Skeletal muscle cell (primary cell): ENCODE measurements around the gene ARL14.

Experiments used
- DNase-seq: peaks from one replicate; pipeline ENCODE4 v3.0.0-alpha.2; 2010; ENCODE audit warnings: low read depth
- H3K4me3 ChIP-seq: 2 replicates; pipeline ENCODE4 v1.5.1; 2011; ENCODE audit warnings: low read depth, mild to moderate bottlenecking, control low read depth, low read length, moderate library complexity

The ARL14 gene

DNA sequence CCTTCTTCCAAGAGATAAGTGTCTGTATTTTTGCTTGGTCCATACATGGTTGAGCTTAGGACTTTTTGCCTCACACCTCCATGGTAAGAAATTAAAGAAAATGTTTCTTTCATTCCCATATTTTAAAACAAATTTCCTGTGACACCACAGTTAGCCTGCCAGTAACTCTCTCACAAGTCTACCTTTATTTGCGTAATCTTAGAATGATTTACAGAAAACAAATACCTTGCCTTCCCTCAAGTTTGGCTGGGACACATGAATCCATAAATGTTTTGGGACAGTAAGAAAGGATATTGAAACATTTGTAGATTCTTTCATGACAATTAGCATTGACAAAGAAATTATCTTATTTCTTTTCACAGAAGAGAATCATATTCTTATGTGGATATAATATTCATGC is 3.8 kb upstream of the ARL14 start:
- DNase-seq, result no peak
- H3K4me3 ChIP-seq, result no peak overlapping the region

GRCh38 chr3:160675566-160676124 is 1.3 kb upstream of the ARL14 start:
- H3K4me3 ChIP-seq, result no peak overlapping the region
- no peak for DNase-seq

GRCh38 chr3:160677459-160677881 is 510 bp downstream of the ARL14 start:
- no peak for DNase-seq
- H3K4me3 ChIP-seq, result no peak overlapping the region

DNA sequence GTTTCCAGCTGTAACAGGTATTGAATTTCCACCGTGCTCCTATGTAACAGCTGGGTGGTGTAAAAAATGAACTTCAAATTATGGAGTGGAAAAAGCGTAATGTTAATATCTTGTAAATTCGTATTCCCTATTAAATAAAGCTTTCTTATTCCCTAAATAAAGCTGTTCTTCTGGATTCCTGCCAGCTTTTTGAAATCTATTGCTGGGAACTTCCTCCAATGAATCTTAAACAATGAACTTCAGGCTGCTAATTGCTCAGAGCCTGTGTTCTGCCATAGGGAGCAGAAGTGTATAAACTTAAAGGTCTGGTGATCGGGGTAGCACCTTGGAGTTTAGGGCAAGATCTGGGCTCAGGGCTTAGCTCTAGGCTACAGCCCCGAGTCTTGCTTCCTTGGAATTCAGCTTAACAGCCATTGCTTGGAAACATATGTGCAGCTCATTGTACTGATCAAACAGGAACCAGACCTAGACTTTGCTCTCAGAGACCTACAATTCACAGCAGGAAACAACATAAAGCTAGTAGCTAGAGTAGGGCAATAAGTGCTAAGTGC is 1.4 kb downstream of the ARL14 start:
- DNase-seq, result no peak

DNA sequence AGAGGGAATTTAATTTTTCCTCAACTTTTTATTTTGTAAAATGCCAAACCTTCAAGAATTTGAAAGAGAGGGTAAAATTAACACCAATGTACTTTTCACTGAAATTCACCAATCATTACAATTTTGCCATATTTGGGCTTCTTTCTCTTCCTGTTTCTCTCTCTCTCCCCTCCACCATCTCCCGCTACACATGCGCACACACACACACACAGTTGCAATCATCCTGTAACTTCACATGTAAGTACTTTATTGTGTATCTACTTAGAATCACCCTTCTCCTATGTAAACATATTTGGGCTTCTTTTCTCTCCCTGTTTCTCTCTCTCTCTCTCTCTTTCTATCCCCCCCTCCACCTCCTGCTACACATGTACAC is 7.4 kb downstream of the ARL14 start:
- no peak for DNase-seq
- no peak overlapping the region for H3K4me3 ChIP-seq

More for the DNA sequence above, 1.4 kb downstream of the ARL14 start:
- H3K4me3 ChIP-seq, result no peak overlapping the region

DNA sequence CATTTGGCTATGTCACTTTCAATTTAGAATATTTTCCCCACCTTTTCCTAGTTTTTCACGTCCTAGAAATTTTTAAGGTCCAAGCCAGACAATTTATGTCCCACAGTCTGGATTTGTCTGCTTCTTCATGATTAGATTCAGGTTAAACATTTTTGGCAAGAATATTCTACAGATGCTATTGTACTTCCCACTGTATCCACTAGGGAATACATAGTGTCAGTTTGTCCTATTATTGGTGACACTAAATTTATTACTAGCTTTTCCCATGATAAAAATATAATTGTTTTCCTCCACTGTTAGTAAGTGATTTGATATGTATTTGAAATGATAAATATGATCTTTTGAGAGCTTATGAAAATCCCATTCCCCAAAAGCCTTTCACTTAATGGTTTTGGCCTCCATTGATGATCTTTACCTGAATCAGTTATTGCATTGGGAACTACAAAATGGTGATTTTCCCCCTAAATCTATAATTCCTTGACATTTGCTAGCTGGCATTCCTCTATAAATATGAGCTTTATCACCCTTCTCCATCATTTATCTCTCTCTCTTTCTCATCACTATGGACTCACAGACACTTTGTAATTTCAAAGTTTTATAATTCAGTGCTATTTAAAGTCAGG is 8.3 kb downstream of the ARL14 start:
- no peak for DNase-seq
- no peak overlapping the region for H3K4me3 ChIP-seq

DNA sequence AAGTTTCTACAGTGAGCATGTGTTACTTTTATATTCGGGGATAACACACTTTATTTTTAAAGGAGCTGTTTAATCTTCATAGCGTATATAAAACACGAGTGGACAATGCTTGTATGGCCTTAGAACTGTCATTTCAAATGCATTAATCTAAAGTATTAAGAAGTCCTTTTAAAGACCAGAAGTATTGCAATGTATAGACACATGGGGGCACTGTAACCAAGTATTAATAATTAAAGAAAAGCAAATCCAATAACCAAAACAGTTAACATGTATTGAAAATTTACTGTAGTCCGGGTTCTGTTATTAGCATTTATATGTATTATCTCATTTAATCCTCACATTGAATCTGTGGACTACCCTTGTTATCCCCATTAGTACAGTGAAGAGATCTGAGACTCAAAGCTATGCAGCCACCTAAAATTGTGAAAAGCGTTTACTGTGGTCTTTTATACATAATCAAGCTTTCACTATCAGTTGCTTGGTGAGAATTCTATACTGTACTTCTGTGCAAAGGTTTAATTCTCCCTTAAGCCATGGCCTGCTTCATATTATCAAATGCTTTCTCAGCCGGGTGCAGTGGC is 10.1 kb downstream of the ARL14 start:
- H3K4me3 ChIP-seq, result no peak overlapping the region
- DNase-seq, result no peak

GRCh38 chr3:160691151-160691550 is 14.2 kb downstream of the ARL14 start:
- no peak for DNase-seq
- no peak overlapping the region for H3K4me3 ChIP-seq

DNA sequence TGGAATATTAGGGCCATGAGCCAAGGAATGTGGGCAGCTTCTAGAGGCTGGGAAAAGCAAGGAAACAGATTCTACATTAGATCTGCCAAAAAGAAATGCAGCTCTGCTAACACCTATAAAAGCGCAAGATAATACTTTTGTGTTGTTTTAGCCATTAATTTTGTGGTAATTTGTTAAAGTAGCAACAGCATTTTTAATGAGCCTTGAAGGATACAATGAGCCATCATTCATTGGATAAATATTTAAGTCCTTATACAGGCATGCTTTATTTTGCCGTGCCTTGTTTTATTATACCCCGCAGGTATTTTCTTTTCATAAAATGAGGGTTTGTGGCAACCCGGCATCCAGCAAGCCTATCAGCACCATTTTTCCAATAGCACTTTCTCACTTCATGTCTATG is 15.0 kb downstream of the ARL14 start:
- no peak overlapping the region for H3K4me3 ChIP-seq
- DNase-seq, result no peak

GRCh38 chr3:160693191-160693590 is 16.2 kb downstream of the ARL14 start:
- no peak for DNase-seq
- no peak overlapping the region for H3K4me3 ChIP-seq

DNA sequence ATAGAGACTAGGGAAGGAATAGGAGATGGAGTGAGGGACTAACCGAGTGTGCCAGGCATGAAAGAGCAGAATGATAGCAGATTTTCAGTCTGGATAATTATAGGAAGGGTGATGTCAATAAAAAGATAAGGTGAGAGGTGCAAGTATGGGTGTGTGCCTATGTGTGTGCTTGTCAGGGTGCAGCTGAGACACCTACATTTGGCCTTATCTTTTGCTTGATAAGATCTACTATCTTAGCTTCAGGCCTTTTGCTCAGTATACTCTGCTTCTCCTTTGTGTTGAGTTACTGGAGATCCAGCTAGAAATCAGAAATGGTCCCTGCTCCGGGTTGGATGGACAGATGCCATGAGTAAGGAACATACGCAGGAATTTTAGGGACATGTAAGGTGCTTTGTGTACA is 17.4 kb downstream of the ARL14 start:
- no peak overlapping the region for H3K4me3 ChIP-seq
- no peak for DNase-seq

GRCh38 chr3:160695003-160695402 is 18.0 kb downstream of the ARL14 start:
- DNase-seq, result no peak
- H3K4me3 ChIP-seq, result no peak overlapping the region

- no peak overlapping the region for H3K4me3 ChIP-seq
- DNase-seq, result no peak
Measured at GRCh38 chr3:160695915-160696327, 19.0 kb downstream of the ARL14 start.

DNA sequence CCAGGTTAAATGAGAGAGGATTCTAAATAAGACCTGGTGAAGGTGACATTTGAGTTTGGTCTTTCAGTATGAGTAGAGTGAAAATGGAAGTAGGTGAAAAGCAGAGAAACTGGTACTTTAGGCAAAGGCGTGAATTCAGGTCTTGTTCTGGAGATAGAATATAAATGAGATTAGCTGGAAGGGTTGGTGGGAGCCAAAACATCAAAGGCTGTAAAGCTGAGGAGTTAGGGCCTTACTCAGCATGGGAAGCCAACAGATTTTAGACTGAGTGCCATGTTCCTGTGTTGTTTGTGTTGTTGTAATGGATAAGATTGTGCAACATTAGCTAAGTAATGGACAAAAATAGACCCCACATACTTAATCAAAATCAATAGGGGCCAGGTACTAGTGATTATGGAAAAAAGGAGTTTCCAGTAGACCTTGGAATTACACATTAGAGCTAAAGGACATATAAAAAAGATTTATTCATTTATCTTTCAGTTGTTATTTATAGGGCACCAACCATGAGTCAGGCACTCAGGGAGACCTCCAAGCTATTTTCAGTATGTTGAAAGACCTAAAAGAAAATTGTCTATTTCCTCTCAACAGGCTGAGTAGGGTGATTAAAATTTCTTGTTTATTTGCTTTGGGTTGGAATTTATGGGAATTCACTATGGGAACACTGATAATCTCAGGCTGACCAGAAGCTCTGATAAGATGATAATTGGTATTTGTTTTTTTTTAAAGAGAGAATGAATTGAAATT is 20.8 kb downstream of the ARL14 start:
- no peak overlapping the region for H3K4me3 ChIP-seq
- peak; percentile 28 for DNase-seq

- H3K4me3 ChIP-seq, result no peak overlapping the region
- no peak for DNase-seq
Measured at GRCh38 chr3:160698599-160699195, 21.7 kb downstream of the ARL14 start.

- no peak overlapping the region for H3K4me3 ChIP-seq
- no peak for DNase-seq
Measured at GRCh38 chr3:160701490-160701889, 24.5 kb downstream of the ARL14 start.

GRCh38 chr3:160702290-160702689 is 25.3 kb downstream of the ARL14 start:
- no peak overlapping the region for H3K4me3 ChIP-seq
- DNase-seq, result no peak

- H3K4me3 ChIP-seq, result no peak overlapping the region
- DNase-seq, result no peak
Measured at GRCh38 chr3:160703974-160704373, 27.0 kb downstream of the ARL14 start.

DNA sequence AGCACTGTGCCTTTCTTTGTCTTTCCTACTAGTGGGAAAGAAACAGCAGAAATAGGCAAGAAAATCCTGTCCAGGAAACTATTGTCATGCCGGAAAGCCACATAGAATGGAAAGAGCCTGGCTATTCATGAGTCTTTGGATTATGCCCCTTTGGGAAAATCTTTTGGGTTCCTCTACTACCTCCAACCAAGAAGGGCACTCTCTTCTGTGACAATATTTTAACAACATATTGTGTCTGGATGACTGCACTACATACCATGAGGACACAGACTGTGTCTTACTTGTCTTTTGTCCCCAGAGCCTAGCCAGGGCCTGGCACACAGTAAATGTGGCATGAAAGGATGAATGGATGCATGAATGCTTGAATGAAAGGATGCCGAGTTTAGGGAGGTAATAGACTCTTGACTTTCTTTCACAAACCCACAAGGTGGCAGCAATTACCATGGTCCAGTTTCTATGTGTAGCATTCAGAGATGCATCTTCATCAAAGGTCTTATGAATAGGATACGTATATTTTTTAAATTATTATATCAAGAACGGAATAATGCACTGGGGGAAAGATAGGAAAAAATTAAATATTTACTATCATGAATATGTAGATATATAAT is 30.3 kb downstream of the ARL14 start:
- H3K4me3 ChIP-seq, result no peak overlapping the region
- peak; percentile 11 for DNase-seq
